Type B pancreatic cell (in vitro differentiated cells): Measurements from ENCODE around the gene GPC6. TPM values are rescaled to one million over a fixed set of nuclear protein-coding genes. Genes with fewer than 3 reads are reported as not detected.

Experiments
- DNase-seq: peaks from one replicate; pipeline ENCODE4 v3.0.0; 2021; ENCODE audit warnings: mixed read lengths; ENCODE audit not compliant: unreplicated experiment; ENCODE audit errors: extremely low spot score
- H3K27ac Mint-ChIP-seq: 2 replicates; pipeline ENCODE4 v1.8.0; 2021; ENCODE audit warnings: mild to moderate bottlenecking, mixed read lengths
- H3K27me3 Mint-ChIP-seq: 2 replicates; pipeline ENCODE4 v1.8.0; 2021; ENCODE audit warnings: mixed read lengths
- H3K36me3 Mint-ChIP-seq: 2 replicates; pipeline ENCODE4 v1.8.0; 2021; ENCODE audit warnings: mixed read lengths
- H3K4me1 Mint-ChIP-seq: one replicate; pipeline ENCODE4 v1.8.0; 2021; ENCODE audit warnings: mixed read lengths; ENCODE audit not compliant: unreplicated experiment
- H3K4me3 Mint-ChIP-seq: 2 replicates; pipeline ENCODE4 v1.8.0; 2021; ENCODE audit warnings: mild to moderate bottlenecking, mixed read lengths
- H3K9me3 Mint-ChIP-seq: 2 replicates; pipeline ENCODE4 v1.8.0; 2021; ENCODE audit warnings: mixed read lengths
- CTCF ChIP-seq: fragments of 200-600 bp; sonication (generic); conservative IDR thresholded peaks from 2 replicates; pipeline ENCODE4 v1.5.0; 2021; ENCODE audit warnings: antibody characterized with exemption, mild to moderate bottlenecking
- total RNA-seq: library from RNA; stranded (reverse); gene quantifications from 2 replicates; pipeline ENCODE4 v1.2.1, GENCODE V29; 2021; ENCODE audit warnings: low replicate concordance

Gene GPC6
- total RNA-seq, 1 donor from 2014 or later, result 30.5 TPM

DNA sequence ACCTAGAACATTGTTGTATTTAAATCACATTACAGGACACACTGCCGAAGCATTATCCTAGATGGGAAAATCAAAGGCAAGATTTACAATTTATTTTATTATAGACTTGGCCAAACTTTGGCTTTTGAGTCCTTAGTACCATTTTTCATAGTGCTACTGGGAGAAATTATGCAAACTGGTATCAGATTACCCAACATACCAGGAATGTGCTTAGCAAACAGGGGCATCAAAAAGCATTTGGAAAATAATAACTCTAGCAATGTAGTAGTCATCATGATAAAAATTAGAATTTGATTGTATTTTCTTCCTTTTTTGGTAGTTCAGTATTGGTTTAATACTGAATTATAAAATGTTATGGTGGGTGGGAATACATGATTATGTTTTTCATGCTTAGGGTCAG, 34.0 kb downstream of the GPC6 start:
- Mint-ChIP-seq H3K9me3 (peaks cover 5% of the 10 kb centered on the region), H3K27me3 (no peaks in the 10 kb centered on the region), H3K27ac (no peak overlapping the region), H3K36me3 (peaks cover 6% of the 10 kb centered on the region), H3K4me1 (peaks cover 11% of the 10 kb centered on the region), H3K4me3 (no peak overlapping the region)
- DNase-seq, result no peak
- TF ChIP-seq CTCF, result no peak

DNA sequence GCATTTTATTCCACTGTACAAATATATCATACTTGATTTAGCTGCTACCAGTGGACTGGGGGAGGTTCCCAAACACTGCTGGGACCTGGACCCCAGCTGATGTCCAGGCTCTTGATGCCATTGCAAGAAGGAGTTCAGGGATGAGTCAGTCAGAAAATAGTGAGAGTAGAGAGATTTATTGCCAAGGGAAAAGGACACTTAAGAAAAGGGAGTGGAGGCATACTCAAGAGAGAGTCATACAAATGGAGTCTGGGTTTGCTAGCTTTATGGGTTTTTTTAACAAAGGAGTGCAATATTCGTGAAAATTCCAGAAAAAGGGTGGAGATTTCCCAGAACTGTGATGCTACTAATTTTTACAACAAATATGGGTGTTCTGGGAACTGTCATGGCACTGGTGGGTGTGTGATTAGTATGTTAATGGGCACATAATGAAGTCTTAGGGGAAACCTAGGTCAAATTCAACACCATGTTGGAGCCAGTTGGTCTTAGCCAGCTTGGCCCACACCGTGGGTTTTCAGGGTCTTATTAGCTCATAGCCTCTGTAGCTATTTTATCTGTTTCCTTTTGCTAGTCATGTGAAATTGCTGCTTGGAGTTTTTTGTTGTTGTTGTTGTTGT, 36.2 kb downstream of the GPC6 start:
- Mint-ChIP-seq H3K27me3 (no peaks in the 10 kb centered on the region), H3K4me3 (no peak overlapping the region), H3K9me3 (peaks cover 5% of the 10 kb centered on the region), H3K4me1 (peaks cover 11% of the 10 kb centered on the region), H3K36me3 (peaks cover 3% of the 10 kb centered on the region), H3K27ac (no peak overlapping the region)
- no peak for DNase-seq
- no peak for TF ChIP-seq CTCF

DNA sequence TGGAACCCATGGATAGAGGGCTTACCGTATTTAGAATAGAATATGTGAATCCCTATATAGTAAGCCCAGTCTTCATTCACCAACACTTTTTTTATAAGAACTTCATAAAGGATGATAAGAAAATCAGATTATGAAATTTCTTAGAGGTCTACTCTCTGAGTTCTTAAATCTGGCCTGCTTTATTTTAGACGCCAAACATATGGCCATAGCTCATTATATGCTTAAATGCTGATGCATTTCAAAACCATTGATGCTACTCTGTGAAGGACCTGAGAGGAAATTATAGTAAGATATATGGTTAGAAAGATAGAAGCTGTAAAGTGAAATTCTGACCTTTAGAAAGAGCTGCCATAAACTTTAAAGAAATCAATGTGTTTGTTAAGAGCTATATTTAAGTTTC, 38.3 kb downstream of the GPC6 start:
- peaks cover 5% of the 10 kb centered on the region for H3K9me3 Mint-ChIP-seq
- peaks cover 11% of the 10 kb centered on the region for H3K4me1 Mint-ChIP-seq
- peaks cover 3% of the 10 kb centered on the region for H3K36me3 Mint-ChIP-seq
- DNase-seq, result no peak
- no peak for TF ChIP-seq CTCF
- H3K4me3 Mint-ChIP-seq, result no peak overlapping the region
- H3K27me3 Mint-ChIP-seq, result no peaks in the 10 kb centered on the region
- no peak overlapping the region for H3K27ac Mint-ChIP-seq

DNA sequence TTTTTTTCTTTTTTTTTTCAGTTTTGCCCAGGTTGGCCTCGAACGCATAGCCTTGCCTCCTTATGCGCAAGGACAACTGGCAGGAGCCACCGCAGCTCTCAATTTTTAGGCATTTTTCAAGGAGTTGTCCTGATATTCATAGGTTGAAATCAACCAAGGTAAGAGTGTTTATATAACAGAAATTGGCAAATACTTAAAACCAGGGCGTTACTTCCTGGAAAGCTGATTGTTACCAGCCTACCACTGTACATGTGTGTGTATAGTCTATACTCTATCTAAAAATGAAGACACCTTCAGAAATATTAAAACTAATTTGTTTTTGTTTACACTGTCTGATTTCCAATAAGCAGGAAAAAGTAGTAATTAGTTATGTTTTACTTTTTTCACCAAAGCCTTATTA, 39.2 kb downstream of the GPC6 start:
- no peak for TF ChIP-seq CTCF
- Mint-ChIP-seq H3K9me3 (peaks cover 5% of the 10 kb centered on the region), H3K4me3 (no peak overlapping the region), H3K4me1 (peaks cover 10% of the 10 kb centered on the region), H3K27me3 (no peaks in the 10 kb centered on the region), H3K36me3 (peaks cover 3% of the 10 kb centered on the region), H3K27ac (no peak overlapping the region)
- no peak for DNase-seq

DNA sequence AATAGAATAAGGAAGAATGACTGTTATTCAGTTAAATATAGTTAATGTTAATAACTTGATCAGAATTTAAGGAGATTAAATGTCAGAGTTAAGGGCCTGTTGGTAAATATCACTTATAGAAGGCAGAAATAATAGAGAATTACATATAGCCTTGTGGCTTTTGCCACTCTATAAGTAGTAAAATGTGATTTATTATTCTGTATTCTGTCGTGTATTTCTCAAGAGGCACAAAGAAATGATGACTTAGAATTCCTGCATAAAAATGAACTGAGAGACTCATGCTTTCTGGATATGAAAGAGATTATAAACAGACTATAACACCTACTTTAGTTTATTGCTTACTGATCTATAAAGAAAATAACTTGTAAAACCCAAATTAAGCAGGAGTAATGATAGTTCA, 40.1 kb downstream of the GPC6 start:
- Mint-ChIP-seq H3K27ac (no peak overlapping the region), H3K9me3 (peaks cover 5% of the 10 kb centered on the region), H3K27me3 (no peaks in the 10 kb centered on the region), H3K4me3 (no peak overlapping the region), H3K36me3 (peaks cover 3% of the 10 kb centered on the region), H3K4me1 (peaks cover 17% of the 10 kb centered on the region)
- no peak for TF ChIP-seq CTCF
- no peak for DNase-seq
